CD14-positive monocyte (primary cell): Measurements from ENCODE around the gene SMIM22. TPM values are rescaled to one million over a fixed set of nuclear protein-coding genes. Genes with fewer than 3 reads are reported as not detected.
A peak's percentile ranks its signal among the peaks of the same experiment; 100 is the strongest.

ENCODE experiments used
- DNase-seq, 3 donors: peaks; one replicate each; pipeline ENCODE4 v3.0.0-alpha.2; 2011 to 2022
- H2AFZ ChIP-seq: 2 replicates; pipeline ENCODE4 v1.6.0; 2012; ENCODE audit warnings: mild to moderate bottlenecking, low read depth, low read length, inconsistent platforms; ENCODE audit not compliant: insufficient read depth, poor library complexity, severe bottlenecking
- H3K27ac ChIP-seq, 2 donors: 1 replicate in 1 of 2; 2 replicates in 1 of 2; pipeline ENCODE4 v1.5.1; 2012 to 2013; ENCODE audit warnings: low read length in 2 of 2, control low read depth in 1 of 2, inconsistent platforms in 1 of 2, low read depth in 1 of 2, mild to moderate bottlenecking in 1 of 2
- H3K27me3 ChIP-seq, 2 donors: one replicate each; pipeline versions ENCODE4 v1.6.0 to v1.6.1; 2011 to 2013; ENCODE audit warnings: low read length in 2 of 2; ENCODE audit not compliant: control insufficient read depth in 2 of 2, insufficient read depth in 2 of 2
- H3K36me3 ChIP-seq, 2 donors: replicated peaks in 1 of 2; 1 replicate in 1 of 2; 2 replicates in 1 of 2; pipeline versions ENCODE4 v1.5.1 to v1.6.1; 2012 to 2013; ENCODE audit warnings: low read length in 2 of 2, control low read depth in 1 of 2, inconsistent platforms in 1 of 2, mild to moderate bottlenecking in 1 of 2; ENCODE audit not compliant: insufficient read depth in 2 of 2, control insufficient read depth in 1 of 2
- H3K4me1 ChIP-seq, 2 donors: 1 replicate in 1 of 2; 2 replicates in 1 of 2; pipeline versions ENCODE4 v1.5.1 to v1.6.1; 2012 to 2013; ENCODE audit warnings: low read length in 2 of 2, control low read depth in 1 of 2, inconsistent platforms in 1 of 2, mild to moderate bottlenecking in 1 of 2, moderate library complexity in 1 of 2; ENCODE audit not compliant: insufficient read depth in 2 of 2, control insufficient read depth in 1 of 2
- H3K4me2 ChIP-seq: replicated peaks from 2 replicates; pipeline ENCODE3; 2012; ENCODE audit warnings: low read length, moderate library complexity, mild to moderate bottlenecking; ENCODE audit not compliant: poor library complexity, severe bottlenecking; ENCODE audit errors: extremely low read depth
- H3K4me3 ChIP-seq, 3 experiments: fragments of 200-600 bp in 1 of 3; sonication (generic) in 1 of 3; replicated peaks in 1 of 3; 1 replicate in 2 of 3; 2 replicates in 1 of 3; pipeline ENCODE4 v1.5.1; 2011 to 2013; ENCODE audit warnings: low read length in 3 of 3, mild to moderate bottlenecking in 3 of 3, control low read depth in 2 of 3, low read depth in 2 of 3, inconsistent platforms in 1 of 3, moderate library complexity in 1 of 3
- H3K79me2 ChIP-seq: 2 replicates; pipeline ENCODE4 v1.6.0; 2012; ENCODE audit warnings: mild to moderate bottlenecking, control low read depth, inconsistent platforms, low read length, moderate library complexity; ENCODE audit not compliant: insufficient read depth
- H3K9ac ChIP-seq: 2 replicates; pipeline ENCODE4 v1.6.0; 2017; ENCODE audit warnings: low read length, mild to moderate bottlenecking; ENCODE audit not compliant: insufficient read depth, poor library complexity, severe bottlenecking
- H3K9me3 ChIP-seq, 2 donors: replicated peaks in 1 of 2; 1 replicate in 1 of 2; 2 replicates in 1 of 2; pipeline versions ENCODE4 v1.5.1 to v1.6.1; 2012 to 2013; ENCODE audit warnings: low read length in 2 of 2, control low read depth in 1 of 2; ENCODE audit not compliant: control insufficient read depth in 1 of 2, insufficient read depth in 1 of 2
- H4K20me1 ChIP-seq: 2 replicates; pipeline ENCODE4 v1.6.0; 2012; ENCODE audit warnings: mild to moderate bottlenecking, low read length, control low read depth, moderate library complexity; ENCODE audit not compliant: insufficient read depth
- H3K27ac Mint-ChIP-seq, 7 donors: one replicate each; pipeline ENCODE4 v1.8.0; 2020; ENCODE audit warnings: mild to moderate bottlenecking in 7 of 7, mixed read lengths in 7 of 7, moderate library complexity in 6 of 7, inconsistent platforms in 2 of 7
- H3K27me3 Mint-ChIP-seq, 3 donors: one replicate each; pipeline ENCODE4 v1.8.0; 2021 to 2022; ENCODE audit warnings: low read depth in 3 of 3, mild to moderate bottlenecking in 3 of 3, mixed read lengths in 3 of 3, moderate library complexity in 3 of 3, inconsistent platforms in 1 of 3
- H3K36me3 Mint-ChIP-seq, 2 donors: one replicate each; pipeline ENCODE4 v1.8.0; 2020; ENCODE audit warnings: mixed read lengths in 2 of 2, inconsistent platforms in 1 of 2, mild to moderate bottlenecking in 1 of 2
- H3K4me1 Mint-ChIP-seq: one replicate; pipeline ENCODE4 v1.8.0; 2020; ENCODE audit warnings: mild to moderate bottlenecking, mixed read lengths
- H3K4me3 Mint-ChIP-seq, 2 donors: one replicate each; pipeline ENCODE4 v1.8.0; 2020; ENCODE audit warnings: mild to moderate bottlenecking in 2 of 2, mixed read lengths in 2 of 2, moderate library complexity in 1 of 2
- H3K9me3 Mint-ChIP-seq, 7 donors: one replicate each; pipeline ENCODE4 v1.8.0; 2020 to 2022; ENCODE audit warnings: mixed read lengths in 7 of 7, mild to moderate bottlenecking in 6 of 7, moderate library complexity in 6 of 7, inconsistent platforms in 2 of 7
- CTCF ChIP-seq: fragments of 200-600 bp; IDR thresholded peaks from one replicate; pipeline ENCODE4 v1.8.0; 2022; ENCODE audit warnings: antibody characterized with exemption, mild to moderate bottlenecking
- WGBS: methylation state at CpG from one replicate; pipeline ENCODE4 v1.1.5; 2013; ENCODE audit warnings: missing lambda C conversion rate; ENCODE audit not compliant: insufficient coverage; 5-methylcytosine and 5-hydroxymethylcytosine counted together
- intact Hi-C, 2 donors: fragments of 100-400 bp; cut with micrococcal nuclease; formaldehyde crosslinking; loops; one replicate each; pipeline versions ENCODE4 v1.15.0 to v1.15.1; 2023
- polyA plus RNA-seq, 3 donors: library from polyadenylated mRNA; depleted of rRNA in 1 of 3; unstranded in 2 of 3; stranded (reverse) in 1 of 3; fragments of 300-500 nt in 2 of 3; fragments of >200 nt in 1 of 3; fragmentation: Illumina TruSeq in 2 of 3; gene quantifications; 1 replicate in 2 of 3; 2 replicates in 1 of 3; pipeline ENCODE4 v1.2.3, GENCODE V29; 2012 to 2021

The SMIM22 gene
- polyA plus RNA-seq, 3 donors: not detected

GRCh38 chr16:4767872-4768548, 27.2 kb upstream of the SMIM22 start:
- Histone ChIP-seq H3K4me3 (peak overlapping the region; percentile 62 to 82 (median 68)), H3K27ac (peak overlapping the region; percentile 32 to 78), H3K36me3 (peaks cover 11 to 12% of the 10 kb centered on the region in 2 donors), H3K9ac (peak overlapping the region; percentile 52), H2AFZ (peak overlapping the region; percentile 84), H3K9me3 (no peaks in the 10 kb centered on the region), H3K4me1 (peaks cover 25 to 36% of the 10 kb centered on the region in 2 donors), H3K27me3 (no peaks in the 10 kb centered on the region), H3K4me2 (peak overlapping the region; percentile 87), H3K79me2 (peaks cover 16% of the 10 kb centered on the region), H4K20me1 (no peaks in the 10 kb centered on the region)
- Mint-ChIP-seq H3K4me1 (peaks cover 32% of the 10 kb centered on the region), H3K27ac (peak overlapping the region; percentile 88 to 96 (median 93)), H3K27me3 (peaks cover 1 to 5% (median 2%) of the 10 kb centered on the region in 3 donors), H3K9me3 (no peaks in the 10 kb centered on the region), H3K4me3 (peak overlapping the region; percentile 88 to 97), H3K36me3 (peaks cover 7 to 23% of the 10 kb centered on the region in 2 donors)
- 50% methylated on average over 2 of the region's 17 CpGs for WGBS
- peak in 2 of 3 donors; percentile 19 to 54 for DNase-seq
- intact Hi-C loops: loop anchor here (1.0 to 5.0 kb wide), 4 partner anchors 33 to 34 kb away; partner anchors contain the start of genes ANKS3 (in 2 of the 2), DNAAF8 (in 2 of the 2) and ROGDI (in 1 of the 2)
- no peak for TF ChIP-seq CTCF

GRCh38 chr16:4768549-4769305, 26.4 kb upstream of the SMIM22 start:
- intact Hi-C loops: loop anchor here (2.0 to 5.0 kb wide), 2 partner anchors 32 to 34 kb away; partner anchors contain the start of gene ROGDI (in 1 of the 2)
- Mint-ChIP-seq H3K4me3 (peak overlapping the region; percentile 88 to 97), H3K27ac (peak overlapping the region; percentile 88 to 96 (median 93)), H3K36me3 (peaks cover 3 to 16% of the 10 kb centered on the region in 2 donors), H3K4me1 (peaks cover 32% of the 10 kb centered on the region), H3K9me3 (no peaks in the 10 kb centered on the region), H3K27me3 (peaks cover 1 to 5% (median 2%) of the 10 kb centered on the region in 3 donors)
- H3K27me3 ChIP-seq: no peaks in the 10 kb centered on the region
- DNase-seq: peak; percentile 82 to 91 (median 82)
- TF ChIP-seq CTCF: no peak
- peaks cover 16% of the 10 kb centered on the region for H3K79me2 ChIP-seq
- no peaks in the 10 kb centered on the region for H3K9me3 ChIP-seq
- H3K9ac ChIP-seq: peak overlapping the region; percentile 52
- H3K36me3 ChIP-seq: peaks cover 4 to 5% of the 10 kb centered on the region in 2 donors
- H4K20me1 ChIP-seq: no peaks in the 10 kb centered on the region
- H3K4me1 ChIP-seq: peaks cover 25 to 36% of the 10 kb centered on the region in 2 donors
- WGBS: 1% methylated on average over 29 of the region's 48 CpGs
- peak overlapping the region; percentile 87 for H3K4me2 ChIP-seq
- H3K4me3 ChIP-seq: peak overlapping the region; percentile 62 to 82 (median 68)
- peak overlapping the region; percentile 84 for H2AFZ ChIP-seq
- H3K27ac ChIP-seq: peak overlapping the region; percentile 32 to 78
